Measurements from ENCODE around the gene TGFBI.

The TGFBI gene

DNA sequence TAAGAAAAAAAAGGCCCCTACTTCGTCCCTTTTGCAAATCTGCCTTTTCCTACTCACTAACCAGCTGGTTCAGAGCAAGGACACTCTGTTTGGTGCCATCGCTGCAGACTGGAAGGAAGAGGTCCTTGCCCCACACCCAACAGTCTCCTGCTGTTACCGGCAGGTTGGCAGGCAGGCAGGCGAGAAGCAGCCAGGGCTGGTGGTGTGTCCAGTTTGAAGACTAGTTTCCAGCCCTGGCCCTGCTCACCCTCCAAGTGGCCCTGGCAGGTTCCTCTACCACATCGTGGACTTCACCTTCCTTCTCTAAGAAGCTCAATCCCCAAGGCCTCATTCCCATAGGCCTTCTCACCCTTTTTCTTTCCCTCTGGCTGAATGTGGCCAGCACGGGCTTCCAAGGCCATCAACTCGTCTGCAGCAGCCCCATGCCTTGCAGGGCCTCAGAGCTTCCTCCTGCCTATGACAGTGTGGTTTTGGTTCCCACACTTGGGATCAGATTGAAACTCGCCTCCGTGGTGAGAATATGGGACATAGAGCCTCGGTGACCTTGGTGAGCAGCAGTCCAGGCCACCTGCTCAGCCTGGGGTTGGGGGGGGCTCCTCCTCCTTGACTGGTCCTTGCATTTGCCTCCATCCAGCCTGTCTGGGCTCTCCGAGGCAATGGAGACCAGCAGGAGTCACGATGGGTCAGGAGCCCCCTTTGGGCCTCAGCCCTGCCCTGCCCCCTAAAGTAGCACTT, 22.9 kb downstream of the TGFBI start:
- no peak for DNase-seq

DNA sequence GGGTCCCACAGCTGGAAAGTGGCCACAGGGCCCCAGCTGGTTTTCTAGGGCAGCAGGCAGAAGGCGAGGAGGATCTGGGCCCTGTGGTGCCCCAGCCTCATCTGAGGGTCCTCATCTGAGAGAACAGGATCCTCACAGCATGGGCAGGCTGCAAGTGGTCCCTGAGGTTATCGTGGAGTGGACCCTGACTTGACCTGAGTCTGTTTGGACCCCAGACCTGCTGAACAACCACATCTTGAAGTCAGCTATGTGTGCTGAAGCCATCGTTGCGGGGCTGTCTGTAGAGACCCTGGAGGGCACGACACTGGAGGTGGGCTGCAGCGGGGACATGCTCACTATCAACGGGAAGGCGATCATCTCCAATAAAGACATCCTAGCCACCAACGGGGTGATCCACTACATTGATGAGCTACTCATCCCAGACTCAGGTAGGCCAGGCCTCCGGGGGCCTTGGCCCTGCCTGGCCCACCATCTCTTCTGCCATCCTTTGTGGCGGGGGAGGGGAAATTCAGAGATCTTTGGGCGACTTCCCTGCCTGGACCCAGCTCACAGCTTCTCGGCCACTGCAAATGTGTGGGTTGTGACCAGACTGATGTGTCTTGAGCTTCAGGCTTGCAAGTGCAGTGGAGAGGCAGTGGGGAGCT, 24.0 kb downstream of the TGFBI start:
- DNase-seq: no peak

DNA sequence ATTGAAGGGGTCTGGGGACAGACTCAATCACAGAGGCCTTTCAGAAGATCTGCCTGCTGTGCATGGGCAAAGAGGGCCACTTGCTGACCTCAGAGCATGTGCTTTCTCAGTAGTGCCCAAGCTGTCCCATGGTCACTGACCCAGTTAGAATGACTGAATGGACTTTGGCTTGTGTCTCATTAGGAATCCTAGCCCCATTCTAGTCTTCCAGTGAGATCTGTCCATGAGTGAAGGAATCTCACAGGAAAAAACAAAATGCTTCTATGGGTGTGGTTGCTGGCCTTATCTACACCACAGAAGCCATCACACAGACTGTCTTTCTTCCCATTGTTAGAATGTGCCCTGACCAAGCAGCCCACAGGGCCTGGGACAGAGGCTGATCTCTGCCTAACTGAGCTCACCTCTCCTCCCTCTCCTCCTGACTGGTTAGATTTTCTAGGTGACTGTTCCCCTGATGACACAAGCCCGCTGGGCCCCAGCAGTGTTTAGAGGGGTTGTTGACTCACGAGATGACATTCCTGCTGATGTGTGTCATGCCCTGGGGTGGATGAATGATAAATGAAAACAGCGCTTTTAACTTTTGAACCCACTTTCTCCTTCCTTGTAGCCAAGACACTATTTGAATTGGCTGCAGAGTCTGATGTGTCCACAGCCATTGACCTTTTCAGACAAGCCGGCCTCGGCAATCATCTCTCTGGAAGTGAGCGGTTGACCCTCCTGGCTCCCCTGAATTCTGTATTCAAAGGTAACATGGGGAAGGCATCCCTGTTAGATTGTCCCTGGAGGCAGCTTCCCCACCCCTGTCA, 24.8 kb downstream of the TGFBI start:
- DNase-seq: no peak

DNA sequence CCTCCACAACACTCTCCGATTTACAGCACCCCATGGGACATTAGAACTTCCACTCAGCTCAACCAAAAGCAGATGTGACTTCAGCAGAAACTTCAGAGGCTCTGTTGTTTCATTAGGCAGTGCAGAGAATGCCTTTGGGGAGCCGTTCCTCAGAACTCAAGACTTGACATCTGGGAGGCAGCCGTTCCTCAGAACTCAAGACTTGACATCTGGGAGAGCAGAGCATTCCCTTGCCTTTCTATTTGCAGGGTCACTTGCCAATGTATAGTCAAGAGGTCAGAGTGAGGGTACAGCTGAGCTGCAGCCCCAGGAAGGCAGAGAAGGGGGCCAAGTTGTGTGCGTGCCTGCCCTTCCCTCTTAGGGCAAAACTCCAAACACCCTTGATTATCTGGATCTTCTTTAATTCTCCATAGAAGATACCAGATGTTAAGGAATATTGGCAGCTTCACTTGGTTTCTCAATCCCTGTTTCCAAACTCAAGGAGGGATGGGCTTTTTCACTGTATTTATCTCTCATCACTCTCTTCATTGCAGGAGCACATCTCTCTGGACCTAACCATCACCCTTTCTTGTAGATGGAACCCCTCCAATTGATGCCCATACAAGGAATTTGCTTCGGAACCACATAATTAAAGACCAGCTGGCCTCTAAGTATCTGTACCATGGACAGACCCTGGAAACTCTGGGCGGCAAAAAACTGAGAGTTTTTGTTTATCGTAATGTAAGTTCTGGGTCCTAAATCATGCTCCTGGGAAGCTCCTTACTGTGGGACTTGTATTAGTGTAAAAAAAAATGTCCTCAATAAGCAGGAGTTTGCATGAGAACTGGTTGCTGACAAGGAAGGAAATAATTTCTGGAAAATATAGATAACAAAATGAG, 25.6 kb downstream of the TGFBI start:
- DNase-seq: no peak

DNA sequence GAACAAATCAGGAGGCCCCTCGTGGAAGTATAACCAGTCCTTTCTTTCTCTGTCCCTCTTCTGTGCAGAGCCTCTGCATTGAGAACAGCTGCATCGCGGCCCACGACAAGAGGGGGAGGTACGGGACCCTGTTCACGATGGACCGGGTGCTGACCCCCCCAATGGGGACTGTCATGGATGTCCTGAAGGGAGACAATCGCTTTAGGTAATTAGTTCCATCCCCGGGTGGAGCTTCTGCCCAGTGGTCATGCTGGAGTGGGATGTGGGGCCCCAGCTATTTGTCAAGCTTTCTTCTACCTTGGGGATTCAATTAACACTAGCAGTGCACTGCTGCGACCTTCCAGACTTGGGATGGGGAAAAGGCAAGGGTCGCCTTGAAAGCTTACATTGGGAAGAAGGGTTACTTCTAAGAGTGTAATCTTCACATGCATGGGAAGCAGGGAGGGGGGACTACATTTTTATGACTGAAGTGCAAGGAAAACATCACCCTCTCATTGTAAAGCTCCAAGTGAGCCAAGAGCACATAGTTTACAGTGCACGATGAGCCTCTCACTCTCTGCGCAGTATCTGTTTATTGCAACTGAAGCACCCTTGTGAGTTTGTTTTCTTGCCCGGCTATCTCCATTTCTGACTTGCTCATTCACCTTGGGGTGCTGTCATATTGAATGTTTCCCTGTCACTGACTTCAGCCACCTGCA, 27.0 kb downstream of the TGFBI start:
- no peak for DNase-seq

DNA sequence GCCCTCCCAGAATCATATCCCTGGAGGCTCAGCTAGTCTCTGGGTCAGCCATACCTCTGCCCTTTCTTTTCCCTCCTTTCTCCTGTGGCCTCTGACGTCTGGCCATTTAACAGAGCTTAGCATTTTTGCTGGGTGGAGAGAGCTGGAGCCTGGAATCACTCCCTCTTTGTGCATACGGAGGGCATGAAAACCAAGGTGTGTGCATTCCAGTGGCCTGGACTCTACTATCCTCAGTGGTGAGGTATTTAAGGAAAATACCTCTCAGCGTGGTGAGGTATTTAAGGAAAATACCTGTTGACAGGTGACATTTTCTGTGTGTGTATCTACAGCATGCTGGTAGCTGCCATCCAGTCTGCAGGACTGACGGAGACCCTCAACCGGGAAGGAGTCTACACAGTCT, 27.5 kb downstream of the TGFBI start:
- no peak for DNase-seq

DNA sequence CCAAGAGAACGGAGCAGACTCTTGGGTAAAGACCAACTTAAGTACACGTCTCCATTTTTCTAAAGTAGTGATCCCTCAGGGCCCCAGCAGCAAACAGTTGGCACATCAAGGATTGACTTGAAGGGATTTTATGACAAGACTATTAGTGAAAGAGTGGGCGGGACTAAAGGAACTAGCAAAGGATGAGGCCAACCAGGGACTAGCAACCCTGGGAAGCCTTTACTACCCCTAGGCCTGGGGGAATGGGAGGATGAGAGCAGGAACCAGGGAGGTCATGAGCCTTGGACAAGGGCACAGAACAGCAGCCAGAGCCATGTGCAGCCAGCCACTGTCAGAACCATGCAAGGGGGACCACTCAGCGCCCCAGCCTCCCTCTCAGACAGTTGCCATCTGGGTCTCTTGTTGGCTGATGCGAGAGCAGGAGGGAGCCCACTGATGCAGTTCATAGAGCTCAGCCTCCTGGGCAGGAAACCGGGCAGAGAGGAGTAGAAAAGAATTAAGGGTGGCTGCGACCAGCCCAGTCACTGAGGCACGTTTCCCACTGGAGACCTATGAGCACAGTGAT, 28.1 kb downstream of the TGFBI start:
- no peak for DNase-seq

DNA sequence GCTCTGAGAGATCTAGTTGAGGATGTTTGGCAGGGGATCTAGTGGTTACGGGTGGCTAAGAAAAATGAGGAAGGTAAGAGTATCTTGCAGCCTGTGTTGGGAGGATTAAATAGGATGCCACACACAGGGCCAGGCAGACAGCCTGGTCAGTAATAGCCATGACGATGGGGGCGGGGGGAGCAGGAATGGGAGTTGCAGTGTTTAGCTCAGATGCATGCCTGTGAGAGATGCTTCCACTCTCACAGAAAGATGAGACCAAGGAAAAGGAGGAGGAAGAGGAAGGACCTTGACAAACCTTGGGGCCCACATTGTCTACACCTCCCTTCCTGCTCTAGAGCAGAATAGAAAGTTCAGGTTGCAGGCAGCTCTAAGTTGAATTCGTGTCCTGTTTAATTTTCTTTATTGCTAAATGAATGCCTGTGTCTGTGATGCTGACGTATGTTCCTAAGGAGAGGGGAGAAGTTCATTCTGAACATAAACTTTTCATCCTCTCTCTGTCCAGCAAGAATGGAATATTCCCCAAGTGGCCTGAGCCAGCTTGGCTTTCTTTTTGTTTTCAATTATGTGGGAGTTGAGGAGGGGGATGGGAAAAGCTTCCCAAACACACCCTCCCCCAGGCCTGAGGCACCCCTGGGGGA, 28.7 kb downstream of the TGFBI start:
- DNase-seq: no peak

DNA sequence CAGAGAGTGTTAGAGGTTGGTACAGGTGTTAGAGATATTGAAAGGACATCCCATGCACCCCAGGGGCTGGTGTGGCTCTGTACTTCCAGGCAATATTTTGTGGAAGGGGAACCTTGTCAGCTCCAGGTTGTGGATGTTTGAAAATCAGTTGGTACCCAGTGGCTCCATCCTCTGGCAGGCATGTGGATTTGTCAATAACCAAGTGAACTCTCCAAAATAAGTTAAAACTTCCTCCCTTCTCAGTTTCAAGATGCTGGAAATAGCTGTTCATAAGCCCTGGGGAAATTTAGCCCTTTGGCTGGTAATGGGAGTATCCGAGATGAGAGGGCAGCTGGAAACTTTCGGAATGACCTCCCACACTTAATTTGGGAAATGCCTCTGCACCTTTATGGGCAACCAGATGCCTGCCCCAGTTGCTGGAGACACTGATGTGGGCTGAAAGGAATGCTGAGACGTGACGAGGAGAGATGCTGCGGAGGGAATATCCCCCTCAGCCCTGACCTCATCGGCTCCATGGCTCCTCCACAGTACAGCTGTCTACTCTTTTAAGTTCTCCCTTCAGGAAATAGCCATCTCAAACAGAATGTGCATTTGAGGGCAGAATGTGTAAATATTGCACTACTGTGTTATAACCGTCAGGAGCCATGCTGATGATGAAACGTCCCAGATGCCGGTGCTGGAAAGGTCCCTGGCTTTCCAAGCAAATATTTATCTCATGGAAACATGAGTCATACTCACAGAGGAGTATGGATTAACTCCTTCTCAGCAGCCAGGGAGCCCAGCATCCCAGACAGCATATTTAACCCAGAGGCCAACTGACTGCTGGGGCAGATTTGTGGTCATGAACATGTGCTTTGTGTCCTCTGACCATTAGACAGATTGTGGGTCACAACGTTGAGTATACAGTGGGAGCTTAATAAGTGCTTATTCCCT, 29.5 kb downstream of the TGFBI start:
- no peak for DNase-seq

DNA sequence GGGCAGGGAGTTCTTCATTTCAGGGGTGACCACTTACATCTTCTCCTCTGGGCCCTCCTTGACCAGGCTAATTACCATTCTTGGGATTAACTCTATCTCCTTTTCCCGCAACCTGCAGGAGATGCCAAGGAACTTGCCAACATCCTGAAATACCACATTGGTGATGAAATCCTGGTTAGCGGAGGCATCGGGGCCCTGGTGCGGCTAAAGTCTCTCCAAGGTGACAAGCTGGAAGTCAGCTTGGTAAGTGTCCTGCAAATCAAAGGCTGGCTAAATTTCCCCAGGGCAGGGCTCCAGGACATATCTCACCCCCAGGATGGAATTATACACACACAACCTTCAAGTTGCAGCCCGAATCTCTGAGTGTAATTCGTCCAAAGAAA, 30.2 kb downstream of the TGFBI start:
- no peak for DNase-seq

DNA sequence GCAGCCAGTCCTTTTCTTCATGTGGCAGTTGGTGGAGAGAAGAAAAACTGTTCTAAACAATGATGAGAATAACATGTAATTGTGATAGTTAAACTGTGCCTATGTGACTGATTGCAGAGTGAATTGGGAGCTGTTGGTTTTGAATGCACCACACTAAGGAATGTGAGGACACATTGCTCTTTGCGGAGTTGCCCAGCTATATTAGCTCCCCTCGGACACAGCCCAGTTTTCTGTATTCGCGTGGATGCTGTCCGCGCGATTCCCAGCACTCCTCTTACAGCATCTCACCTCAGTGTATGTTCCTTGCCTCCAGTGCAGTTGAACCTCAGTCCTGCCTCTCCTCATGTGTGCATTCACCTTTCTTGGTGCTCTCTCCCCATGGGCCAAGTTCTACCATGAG, 32.2 kb downstream of the TGFBI start:
- DNase-seq: no peak

DNA sequence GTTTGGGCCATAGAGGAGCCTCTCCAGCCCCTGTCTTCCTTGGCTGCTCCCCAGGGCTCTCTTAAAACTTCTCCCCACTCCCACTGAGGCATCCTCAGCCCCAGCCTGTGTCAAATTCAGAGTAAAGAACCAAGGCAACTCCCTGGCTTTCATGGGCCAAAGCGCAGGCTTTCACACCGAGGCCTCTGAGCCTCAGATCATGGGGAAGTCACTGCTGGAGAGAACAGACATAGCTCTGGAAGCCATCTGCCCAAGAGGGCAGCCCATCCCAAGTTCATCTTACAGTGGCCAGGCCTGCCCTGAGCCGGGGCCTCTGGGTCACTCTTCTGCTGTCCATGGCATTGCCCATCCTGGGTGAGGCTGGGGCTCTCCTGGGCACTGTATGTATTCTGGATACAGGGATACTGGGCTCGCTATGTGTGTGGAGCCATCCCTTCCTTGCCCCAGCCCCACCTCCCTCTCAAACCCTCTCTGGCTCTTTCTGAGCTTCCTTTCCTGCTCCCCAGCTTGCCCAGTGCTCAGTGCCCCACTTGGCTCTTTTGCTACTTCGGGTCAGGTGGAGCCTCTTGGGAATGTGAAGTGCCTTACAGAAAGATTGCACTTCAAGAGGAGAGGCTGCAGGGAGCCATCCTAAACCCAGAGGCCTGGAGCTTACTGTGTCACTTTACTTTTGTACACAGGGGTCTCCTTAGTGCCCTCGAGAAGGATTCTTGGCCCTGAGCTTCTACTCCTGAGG, 33.0 kb downstream of the TGFBI start:
- no peak for DNase-seq

DNA sequence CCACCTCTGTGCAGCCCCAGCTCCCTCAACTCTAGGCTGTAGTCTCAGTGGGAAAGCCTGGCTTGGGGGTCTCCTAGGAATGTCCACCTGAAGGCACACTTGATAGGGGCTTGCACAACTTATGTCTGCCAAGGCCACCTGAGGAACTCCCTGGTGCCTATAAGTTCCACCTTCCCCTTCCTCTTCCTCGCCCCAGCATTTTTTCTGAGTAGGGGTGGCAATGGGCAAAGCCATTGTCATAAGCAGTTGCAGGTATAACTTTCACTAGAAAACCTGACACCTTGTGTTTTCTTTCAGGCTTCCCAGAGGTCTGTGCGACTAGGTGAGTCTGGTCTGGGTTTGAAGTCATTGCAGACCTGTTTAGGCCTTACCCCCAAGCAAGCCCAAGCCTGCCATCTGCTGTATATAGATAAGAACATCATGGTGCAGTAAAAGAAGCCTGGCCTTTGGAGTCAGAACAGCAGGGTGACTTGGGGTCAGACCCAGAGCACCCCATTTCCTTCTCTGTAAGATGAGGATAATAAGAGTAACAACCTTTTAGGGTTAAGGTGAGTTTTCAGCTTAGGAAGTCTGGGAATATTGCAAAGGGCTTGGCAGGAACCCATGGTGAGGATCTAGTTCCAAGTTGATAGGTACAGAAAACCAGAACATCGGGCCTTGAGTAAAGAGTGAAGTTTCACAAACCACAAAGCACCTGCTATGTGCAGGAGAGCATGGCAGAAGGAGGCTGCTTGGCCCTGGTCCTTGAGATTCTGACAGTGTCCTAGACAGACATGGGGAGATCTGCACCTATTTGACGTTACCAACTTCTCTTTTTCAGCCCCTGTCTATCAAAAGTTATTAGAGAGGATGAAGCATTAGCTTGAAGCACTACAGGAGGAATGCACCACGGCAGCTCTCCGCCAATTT, 33.8 kb downstream of the TGFBI start:
- DNase-seq: peak; percentile 5

DNA sequence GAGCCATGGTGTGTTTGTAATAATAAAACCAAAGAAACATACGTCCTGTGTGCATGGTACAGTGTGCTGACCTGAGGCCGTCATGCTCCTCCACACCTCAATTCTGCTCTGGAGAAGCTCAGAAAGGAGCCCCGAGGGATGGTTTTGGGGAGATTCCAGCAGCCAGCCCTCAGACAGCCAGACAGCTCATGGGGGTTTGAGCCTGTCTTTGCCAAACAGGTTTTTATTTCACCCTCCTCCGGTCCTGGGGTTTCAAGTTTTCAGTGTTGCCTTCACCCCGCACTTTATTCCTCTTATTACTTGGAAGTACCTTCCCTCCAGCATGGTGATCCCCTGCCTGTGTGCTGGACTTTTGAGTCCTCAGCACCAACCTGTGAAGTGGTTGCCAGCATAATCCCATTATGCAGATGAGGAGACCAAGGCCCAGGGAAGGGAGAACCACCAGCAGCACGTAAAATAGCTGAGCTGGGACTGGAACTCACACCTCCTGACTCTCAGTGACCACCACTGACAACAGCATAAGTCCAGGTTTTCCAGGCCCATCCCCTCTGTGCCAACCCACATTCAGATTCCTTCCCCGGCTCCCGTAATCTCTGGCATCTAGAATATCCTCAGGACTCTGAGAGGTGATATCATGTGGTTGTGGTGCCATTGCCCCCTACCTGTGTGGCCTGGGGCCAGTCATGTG, 35.1 kb downstream of the TGFBI start:
- no peak for DNase-seq

DNA sequence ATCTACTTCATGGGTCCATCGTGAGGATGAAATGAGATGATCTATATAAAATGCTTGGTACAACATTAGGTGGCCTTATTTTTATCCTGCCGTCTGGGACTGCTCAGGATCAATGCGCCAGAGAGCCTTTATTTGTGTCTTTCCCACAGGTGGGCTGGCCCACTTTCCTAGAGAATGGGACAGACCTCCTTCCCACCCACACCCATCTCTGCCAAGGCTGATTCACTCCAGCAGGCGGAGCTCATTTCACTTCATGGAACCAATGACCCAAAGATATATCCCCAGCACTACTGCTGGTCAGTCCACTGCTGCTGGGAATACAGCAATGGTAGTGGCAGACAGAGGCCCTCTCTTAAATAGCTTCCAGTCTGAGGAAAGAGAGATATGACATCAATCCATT, 35.7 kb downstream of the TGFBI start:
- no peak for DNase-seq

DNA sequence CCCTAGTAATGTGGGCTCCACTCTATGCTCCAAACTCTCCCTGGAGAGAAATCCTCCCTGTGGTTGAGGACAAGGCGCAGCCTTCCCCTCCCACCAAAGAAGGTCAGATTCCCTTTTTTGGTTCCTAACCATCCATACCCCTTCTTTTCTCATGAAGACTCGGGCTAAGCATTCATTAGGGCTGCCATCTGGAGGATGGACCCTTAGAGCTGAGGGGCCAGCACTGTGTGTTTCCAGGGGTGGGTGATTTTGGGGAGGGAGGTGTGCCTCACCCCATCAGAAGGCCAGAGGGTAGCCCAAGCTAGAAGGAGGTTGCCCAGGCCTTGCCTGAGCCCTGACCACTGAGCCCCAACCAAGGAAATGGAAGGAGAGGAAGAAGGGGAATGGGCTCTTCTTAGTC, 36.8 kb downstream of the TGFBI start:
- no peak for DNase-seq

DNA sequence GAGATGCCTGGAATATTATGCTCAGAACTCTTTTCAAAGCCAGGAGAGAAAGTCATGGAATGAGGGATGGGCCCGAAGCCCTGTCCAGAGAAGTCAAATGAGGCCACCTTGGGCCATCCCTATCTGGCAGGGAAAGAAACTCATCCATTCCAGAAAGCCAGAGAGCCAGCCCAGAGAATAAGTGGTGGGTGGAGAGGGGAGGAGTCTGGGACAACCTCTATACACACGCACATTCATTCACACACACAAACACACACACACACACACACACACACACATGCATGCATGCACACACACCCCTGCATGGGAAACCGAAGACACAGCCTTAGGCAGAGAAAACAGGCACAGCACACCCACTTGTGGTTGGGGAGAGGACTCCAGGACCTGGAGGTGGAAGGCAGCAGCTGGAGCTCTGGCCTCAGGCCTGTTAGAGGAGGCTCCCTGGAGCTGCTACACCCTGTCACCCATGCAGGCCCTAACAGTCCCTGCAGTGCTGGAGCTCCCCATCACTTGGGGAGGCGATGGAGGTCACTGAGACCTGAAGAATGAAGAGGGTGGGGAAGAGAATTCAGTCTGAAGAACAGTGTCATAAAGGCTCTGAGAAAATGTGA, 38.0 kb downstream of the TGFBI start:
- no peak for DNase-seq
